AG08395 (cell line): ENCODE data around the gene SORCS3.

Source experiments
- DNase-seq: peaks from one replicate; pipeline ENCODE4 v3.0.0; 2012; ENCODE audit warnings: mixed read lengths, low spot score

The SORCS3 gene

GRCh38 chr10:104922810-104923209 lies 281.7 kb downstream of the SORCS3 start:
- DNase-seq, result no peak

- no peak for DNase-seq
These were observed 282.4 kb downstream of the SORCS3 start for GRCh38 chr10:104923501-104923900.

DNA sequence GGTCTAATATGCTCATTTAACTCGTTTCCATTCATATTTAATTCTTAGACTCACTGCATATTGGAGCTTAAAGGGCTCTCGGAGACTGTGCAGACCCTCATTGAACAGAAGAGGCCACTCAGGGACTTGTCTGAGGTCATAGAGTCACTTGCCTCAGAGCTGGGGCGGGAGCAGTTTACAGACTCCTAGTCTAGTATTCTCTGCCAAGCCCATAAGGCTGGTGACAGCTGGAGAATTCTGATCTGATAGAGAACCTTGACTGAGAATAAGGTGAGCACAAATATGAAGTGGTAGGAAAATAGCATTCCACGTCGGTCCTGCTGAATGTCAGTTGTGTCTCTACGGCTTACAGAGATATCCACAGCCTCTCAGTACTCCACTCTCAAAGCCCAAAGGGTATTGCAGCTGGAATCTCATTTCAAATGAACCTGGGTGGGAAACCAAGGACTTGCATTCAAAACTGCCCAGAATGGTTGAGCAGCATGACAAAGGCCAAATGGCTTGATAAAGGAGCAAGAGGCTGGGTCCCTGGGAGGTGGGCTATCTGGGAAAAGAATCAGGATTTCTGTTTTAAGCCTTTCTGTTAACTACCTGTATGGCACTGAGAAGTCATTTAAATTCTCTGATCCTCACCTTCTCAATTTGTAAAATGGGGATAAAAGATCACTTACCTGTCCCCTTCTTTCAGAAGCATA lies 283.2 kb downstream of the SORCS3 start:
- no peak for DNase-seq

DNA sequence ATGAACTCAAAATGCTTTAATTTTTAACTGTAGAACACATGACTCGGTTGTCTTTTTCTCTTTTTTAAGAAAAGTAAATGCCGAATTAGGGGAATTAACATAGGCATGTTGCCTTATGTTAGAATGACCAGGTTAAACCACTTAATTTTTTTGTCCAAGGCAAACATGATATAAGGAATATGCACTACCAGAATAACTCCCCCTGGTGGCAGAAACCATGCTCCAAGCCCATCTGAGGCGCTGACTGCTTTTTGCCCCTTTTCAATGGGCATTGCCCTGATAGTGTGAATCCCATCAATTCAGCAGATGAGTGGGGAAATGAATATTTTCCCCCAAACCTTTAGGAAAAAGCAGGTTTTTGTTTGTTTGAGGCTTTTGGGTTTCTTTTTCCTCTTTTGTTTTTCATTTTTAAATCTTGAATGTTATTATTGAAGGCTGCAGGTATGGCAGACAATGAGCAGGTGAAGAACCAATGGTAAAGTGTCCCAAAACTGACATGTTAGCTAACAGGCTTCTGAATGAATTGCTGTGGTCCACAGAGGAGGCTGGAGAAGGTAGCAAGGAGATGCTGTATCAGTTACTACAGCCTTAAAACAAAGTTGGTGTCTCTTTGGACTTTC lies 284.3 kb downstream of the SORCS3 start:
- no peak for DNase-seq

DNA sequence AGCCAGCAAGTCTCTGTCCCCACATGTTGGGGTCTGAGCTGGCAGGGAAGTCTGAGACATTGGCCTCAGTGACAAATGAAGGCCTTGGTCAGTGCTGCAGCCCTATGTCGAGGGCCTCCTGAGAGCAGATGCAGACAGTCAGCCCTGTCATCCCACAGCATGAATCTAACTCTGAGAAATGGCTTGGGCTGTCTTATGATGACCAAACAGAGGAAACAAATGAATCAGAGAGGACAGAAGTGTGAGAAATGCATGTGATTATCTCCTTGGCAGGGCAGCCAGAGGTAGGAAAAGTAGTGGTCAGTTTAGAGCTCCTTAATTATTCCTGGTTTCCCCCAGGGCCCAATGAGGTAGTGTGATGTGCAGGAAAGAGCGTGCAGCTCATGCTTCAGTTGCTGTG lies 287.6 kb downstream of the SORCS3 start:
- no peak for DNase-seq

DNA sequence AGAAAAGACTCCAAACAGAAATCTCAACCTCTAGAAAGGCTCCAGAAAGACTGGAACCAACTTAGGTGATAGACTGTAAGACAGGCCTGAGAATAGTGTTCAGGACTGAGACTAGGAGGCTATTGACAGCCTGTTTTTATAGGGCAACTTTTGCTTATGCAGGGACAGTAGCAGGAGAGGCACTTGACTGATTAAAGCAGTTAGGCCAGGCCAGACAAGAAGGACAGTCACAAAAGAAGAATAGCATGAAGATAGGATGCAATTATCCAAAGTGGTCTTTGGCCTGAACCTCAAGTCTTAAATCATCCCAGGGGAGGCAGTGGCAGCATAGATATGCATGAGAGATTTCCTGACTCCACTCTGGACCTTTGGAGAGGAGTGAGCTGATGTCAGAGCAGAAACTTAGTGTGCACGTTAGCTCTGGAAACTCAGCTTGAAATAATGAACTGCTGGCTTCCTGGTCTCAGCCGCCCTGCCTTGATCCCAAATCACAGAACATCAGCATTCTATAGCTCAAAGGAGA lies 290.6 kb downstream of the SORCS3 start:
- no peak for DNase-seq

GRCh38 chr10:104935656-104936055 lies 294.6 kb downstream of the SORCS3 start:
- DNase-seq, result no peak

- peak; percentile 48 for DNase-seq
These were observed 296.5 kb downstream of the SORCS3 start for GRCh38 chr10:104937567-104937966.

DNA sequence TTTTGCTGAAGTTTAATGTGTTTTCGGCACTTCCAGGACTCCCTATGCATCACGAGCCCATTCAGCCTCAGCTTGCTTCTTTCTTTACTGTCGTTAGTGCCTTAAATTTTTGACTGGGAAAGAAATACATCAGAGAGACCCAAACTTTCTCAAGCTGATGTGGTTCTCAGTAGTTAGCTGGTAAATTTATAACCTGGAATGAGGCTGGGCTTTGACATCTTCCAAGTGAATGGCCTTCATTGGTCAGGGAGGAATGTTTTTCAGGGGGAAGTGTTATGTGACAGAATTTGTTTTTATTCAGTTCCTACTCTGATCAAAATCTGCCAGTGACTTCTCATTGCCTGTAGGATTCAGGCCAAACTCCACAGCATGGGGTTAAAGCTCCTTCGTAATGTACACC lies 296.9 kb downstream of the SORCS3 start:
- DNase-seq, result no peak

DNA sequence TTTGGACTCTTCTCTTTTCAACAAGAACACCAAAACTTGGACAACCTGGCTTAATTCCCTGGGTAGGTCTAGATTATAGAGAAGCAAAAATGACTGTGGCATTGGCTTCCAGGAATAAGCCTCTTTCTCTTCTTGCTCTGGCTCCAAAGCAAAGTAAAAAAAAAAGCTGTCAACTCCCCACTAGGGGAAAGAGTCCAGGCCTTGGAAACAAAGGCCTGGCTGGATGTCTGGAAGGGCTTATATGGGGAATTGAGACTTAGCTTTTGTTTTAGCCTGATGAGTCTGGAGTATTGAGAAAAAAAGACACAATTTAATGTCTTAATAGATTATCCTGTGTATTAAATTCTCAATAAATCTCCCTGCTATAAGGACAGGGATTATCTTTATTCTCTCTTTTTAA lies 300.6 kb downstream of the SORCS3 start:
- no peak for DNase-seq

DNA sequence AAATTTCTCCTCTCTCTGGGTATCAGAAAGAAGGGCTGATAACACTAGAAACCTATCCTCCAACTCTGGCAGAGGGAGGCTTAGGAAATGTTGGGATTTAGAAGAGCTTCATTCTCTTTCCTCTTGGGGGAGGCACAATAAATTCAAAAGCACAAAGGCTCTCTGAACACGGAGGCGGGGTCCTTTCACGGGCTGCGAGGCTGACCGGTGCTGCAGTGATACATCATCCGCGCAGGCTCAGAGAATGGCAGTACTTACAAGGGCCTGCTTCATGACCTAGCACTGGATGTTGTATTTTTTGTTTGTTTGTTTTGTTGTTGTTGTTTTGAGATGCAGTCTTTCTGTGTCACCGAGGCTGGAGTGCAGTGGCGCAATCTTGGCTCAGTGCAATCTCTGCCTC lies 306.2 kb downstream of the SORCS3 start:
- no peak for DNase-seq

- no peak for DNase-seq
These were observed 316.2 kb downstream of the SORCS3 start for GRCh38 chr10:104957178-104957841.

DNA sequence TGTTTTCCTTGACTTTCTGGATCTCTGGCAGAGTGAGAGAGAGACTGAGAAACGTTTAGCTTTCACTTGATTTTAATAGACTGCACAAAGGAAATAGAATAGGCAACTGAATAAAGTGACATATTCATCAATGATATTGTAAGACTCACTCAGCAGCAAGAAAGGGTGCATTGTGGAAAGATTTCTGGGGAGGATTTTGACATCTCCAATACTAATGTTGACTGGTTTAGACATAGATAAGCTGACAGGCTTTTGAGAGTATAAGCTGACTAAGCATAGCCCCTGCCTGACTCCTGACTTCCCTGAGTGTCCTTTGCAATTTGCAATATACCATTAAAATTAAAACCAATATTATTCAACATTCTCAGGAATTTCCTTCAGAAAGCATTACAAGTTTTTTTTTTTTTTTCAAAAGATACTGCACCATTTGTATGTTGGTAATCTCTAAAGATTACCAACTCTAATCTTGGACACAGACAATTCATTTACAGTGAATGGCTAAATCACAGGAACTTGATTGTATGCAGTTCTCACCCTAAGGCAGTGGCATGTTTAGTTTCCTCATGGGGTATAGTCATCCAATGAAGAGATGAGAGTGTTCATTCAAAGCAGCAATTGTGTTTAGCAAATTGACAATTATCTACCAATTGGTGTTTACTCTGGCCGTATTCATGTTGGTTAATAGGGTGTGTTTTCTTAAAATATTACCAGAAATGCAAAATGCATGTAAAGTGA lies 325.6 kb downstream of the SORCS3 start:
- no peak for DNase-seq

DNA sequence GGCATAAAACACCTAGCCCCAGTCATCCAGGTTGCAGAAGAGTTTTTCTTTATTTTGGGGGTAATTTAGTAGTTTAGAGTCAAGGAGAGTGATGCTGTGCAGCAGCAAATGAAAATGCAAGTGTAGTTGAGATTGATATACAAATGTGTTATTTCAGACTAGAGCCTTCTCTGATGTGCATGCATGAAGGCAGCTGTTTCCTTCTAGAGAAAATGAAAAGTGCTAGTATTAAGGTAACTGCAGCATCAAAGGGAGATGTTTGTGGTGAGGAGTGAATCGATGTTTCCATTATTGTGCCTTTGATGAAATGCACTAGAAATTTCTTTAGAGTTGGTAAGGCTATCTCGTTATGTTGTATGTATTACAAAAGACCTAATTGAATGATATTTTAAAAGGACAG lies 339.3 kb downstream of the SORCS3 start:
- no peak for DNase-seq

GRCh38 chr10:104981995-104982394 lies 340.9 kb downstream of the SORCS3 start:
- DNase-seq, result no peak

DNA sequence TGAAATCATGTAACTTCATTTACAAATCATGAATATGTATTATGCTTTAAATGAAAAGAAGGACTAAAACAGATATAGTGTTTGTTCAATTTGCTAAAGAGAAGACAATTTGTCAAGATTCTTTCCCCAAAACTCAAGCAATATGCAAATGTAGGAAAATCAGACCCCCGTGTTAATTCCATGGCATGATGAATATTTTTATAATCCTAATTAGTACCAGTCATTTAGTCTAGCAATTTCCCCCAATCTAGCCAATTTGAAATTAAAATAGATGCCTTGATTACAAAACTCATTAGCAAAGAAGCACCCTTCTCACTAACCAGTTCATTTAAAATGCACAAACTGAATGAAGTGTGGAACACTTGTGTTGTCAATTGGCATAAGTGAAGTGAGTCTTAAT lies 347.6 kb downstream of the SORCS3 start:
- DNase-seq, result no peak

- no peak for DNase-seq
These were observed 348.8 kb downstream of the SORCS3 start for GRCh38 chr10:104989880-104990279.

GRCh38 chr10:104993085-104993484 lies 352.0 kb downstream of the SORCS3 start:
- no peak for DNase-seq

GRCh38 chr10:105001269-105001668 lies 360.2 kb downstream of the SORCS3 start:
- no peak for DNase-seq

GRCh38 chr10:105010411-105011121 lies 369.5 kb downstream of the SORCS3 start:
- no peak for DNase-seq

DNA sequence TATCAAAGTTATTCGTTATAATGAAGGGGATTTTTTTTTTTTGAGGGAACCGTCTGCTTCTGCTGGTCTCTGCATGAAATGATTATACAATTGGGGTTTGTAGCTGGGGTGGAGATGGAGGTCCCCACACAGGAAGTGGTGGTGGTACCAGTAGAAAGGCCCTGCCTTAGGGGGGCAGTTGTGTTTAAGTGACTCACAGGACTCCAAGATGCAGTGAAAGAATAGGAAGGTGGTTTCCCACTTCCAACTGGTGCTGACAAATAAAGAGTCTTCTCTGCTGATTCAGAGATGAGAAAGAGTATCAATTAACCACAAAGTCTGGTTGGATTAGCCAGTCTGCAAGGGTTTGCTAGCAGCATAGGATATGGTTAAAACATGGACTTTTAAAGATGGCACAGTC lies 376.0 kb downstream of the SORCS3 start:
- no peak for DNase-seq

DNA sequence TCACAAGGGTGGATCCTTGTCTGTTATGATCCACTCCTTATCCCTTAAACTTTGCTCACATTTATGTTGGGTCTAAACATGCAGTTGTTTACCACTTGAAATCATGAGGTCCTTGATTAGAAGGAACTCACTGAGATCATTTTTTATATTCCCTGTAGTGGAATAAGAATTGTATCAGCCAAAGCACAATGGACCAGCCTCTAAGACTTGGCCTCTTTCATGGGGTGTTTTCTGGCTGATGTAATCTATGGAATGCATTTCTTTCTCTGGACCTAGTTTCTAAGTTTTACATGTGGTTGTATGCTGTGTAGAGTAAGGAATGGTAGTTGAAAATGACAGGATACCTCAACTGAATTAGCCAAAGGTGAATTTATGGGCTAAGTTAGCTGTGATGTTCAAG lies 376.6 kb downstream of the SORCS3 start:
- peak; percentile 7 for DNase-seq
